HG03066 (cell line): ENCODE results near the gene MAPK9.

Source experiments
- ATAC-seq: cut with Tn5 transposase; IDR thresholded peaks from one replicate; pipeline ENCODE4 v1.9.1; 2021; ENCODE audit warnings: low read depth; ENCODE audit not compliant: unreplicated experiment

Gene MAPK9

DNA sequence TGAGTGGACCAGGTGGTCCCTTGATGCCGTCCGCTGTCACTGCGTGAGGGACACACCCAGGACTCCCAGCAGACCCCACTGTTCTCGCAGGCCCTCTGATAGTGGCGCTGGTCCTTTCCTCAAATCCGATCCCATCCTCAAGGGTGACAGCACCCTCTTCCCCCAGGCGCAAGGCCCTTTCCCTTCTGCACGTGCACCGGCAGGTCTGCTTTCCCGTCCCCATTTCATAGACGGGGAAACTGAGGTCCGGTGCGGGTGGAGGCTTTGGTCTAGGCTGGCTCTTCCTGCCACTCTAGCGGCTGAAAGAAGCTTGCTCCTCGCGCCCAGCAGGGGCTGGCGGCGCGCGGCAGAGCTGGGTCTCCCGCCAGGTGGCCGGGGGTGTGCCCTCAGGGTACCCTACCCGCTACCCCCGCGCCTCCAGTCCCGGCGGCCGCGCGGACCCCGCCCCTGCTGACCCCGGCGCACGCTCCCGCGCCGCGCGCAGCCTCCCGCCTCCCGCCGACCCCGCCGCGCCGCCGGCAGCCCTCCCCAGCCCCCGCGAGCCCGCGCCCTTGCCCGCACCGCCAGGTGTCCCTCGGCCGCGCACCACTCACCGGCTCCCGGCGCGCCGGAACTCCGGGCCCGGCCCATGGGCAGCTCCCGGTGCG, 83.3 kb downstream of the MAPK9 start:
- ATAC-seq: no peak

DNA sequence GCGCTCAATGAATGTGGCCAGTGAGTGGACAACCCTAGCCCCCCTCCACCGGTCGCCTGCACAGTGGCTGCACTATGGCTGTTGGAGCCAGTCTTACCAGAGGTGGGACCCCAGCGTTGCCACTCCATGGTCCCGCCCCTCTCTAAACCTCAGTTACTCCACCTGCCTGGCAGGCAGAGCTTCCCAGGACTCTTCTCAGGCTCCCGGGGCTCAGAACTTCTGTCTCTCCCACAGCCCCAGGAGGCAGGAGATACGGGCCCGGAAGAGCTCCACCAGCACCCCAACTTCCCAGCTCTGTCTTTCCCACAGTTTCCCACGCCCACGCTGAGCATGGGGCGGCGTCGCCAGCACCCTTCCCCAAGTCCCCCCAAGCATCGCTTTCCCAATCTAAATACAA, 83.8 kb downstream of the MAPK9 start:
- no peak for ATAC-seq

- ATAC-seq: no peak
These were observed 84.3 kb downstream of the MAPK9 start for GRCh38 chr5:180207593-180207992.

DNA sequence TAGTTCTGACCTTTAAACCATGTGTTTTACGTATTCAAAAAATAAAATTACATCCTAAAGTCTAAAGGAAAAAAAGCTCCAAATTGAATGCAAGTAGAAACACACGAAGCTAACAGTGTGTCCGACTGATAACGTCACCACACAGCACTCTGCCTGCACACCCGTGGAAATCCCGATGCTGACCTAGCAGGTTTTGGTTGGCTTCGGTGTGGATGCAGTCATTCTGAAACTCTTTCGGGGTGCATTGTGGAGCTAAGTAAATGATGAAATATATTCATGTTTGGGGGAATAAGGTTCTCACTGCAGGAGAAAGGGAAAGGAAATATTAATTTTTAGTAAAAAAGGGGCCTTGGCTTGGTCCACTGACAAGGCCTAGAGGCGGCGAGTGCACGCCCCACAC, 84.9 kb downstream of the MAPK9 start:
- ATAC-seq: no peak

- no peak for ATAC-seq
These were observed 86.0 kb downstream of the MAPK9 start for GRCh38 chr5:180205916-180206315.

DNA sequence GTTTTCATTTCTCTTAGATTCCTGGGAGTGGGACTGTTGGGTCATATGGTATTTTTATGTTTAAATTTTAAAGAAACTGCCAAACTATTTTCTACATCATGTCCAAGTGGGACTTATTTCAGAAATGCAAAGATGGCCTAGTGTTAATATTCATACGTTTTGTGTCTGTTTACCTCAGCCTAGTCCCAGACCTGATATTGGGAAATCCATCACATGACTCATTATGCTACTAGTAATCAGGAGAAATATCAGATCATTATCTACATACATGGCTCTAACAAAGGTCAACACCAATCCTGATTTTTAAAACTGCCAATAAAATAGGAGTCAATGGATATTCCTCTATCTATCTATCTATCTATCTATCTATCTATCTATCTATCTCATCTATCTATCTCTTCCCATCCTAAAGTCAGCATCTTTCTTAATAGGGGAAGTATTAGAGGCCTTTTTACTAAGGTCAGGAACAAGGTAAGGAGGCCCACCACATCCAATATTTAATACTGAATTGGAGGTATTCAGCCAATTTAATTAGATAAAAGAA, 87.5 kb downstream of the MAPK9 start:
- ATAC-seq: no peak

DNA sequence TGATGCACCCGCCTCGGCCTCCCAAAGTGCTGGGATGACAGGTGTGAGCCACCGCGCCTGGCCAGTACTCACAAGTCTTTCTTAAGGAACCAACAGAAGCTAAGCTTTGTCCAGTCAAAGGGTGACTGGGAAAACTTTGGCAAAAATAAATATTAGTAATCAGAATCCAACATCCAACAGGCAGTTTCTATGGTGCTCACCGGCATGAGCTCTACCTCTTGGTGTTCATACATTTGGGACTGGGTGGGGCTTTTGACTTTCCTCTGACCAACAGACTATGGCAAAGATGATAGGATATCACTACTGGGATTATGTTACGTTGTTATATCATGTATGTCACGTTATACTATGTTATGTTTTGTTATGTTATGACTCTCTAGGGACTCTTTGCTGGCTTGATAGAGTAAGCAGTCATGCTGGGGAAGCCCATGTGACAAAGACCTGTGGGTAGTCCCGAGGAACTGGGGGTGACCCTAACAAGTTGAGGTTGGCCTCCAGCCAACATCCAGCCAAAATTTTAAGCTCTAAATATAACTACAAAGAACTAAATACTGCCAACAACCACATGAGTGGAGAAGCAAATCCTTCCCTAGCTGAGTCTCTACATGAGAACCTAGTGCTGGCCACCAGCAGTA, 88.8 kb downstream of the MAPK9 start:
- ATAC-seq: no peak

DNA sequence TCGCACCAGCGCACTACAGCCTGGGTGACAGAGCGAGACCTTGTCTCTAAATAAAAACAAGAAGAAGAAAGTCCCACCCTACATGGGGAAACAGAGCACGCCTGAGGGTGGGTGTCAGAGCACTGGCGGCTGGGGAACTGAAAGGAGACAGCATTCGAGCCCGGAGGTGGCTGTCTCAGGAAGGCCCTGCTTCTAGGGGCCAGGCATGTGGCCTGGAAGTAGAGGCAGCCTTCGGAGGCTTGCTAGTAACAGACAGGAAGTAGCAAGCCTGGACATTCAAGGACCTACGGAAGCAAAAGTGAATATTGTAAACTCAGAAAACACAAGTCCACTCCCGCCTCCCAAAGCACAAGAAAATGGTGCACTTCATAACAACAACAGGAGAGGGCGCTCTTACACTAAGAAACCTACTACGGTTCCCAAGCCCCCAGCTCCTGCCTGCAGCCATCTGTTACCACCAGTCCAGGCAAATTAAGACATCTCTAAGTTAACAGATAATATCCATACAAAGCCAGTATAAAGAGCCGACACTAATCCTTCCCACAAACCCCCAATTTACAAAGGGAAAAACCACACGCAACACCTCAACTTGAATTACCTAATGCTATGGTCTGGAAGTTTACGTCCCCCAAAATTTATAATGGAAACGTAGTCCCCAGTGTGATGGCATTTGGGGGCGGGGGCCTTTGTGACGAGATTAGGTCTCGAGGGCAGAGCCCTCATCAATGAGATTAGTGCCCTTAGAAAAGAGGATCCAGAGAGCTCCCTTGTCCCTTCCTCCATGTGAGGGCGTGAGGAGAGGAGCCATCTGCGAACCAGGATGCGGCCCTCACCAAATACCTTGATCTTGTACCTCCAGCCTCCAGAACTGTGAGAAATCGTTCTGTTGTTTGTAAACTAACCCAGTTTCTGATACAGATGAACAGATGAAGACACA, 90.6 kb downstream of the MAPK9 start:
- no peak for ATAC-seq

- no peak for ATAC-seq
These were observed 92.5 kb downstream of the MAPK9 start for GRCh38 chr5:180199390-180199789.

DNA sequence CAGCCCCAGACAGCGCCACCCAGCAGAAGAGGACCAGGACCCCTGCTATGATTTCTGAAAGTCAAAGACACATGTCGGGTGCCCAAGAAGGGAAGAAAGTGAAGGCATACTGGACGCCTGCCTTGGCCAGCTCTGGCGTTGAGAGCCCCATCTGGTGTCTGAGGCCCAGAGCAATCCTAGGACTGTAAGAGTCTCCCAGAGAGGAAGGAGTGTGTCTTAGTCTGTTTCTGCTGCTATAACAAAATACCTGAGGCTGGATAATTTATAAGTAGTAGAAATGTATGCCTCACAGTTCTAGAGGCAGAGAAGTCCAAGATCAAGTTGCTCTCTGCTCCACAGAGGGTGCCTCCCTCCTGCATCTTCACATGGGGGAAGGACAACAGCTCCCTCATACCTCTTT, 93.7 kb downstream of the MAPK9 start:
- no peak for ATAC-seq

- no peak for ATAC-seq
These were observed 94.7 kb downstream of the MAPK9 start for GRCh38 chr5:180197016-180197702.

DNA sequence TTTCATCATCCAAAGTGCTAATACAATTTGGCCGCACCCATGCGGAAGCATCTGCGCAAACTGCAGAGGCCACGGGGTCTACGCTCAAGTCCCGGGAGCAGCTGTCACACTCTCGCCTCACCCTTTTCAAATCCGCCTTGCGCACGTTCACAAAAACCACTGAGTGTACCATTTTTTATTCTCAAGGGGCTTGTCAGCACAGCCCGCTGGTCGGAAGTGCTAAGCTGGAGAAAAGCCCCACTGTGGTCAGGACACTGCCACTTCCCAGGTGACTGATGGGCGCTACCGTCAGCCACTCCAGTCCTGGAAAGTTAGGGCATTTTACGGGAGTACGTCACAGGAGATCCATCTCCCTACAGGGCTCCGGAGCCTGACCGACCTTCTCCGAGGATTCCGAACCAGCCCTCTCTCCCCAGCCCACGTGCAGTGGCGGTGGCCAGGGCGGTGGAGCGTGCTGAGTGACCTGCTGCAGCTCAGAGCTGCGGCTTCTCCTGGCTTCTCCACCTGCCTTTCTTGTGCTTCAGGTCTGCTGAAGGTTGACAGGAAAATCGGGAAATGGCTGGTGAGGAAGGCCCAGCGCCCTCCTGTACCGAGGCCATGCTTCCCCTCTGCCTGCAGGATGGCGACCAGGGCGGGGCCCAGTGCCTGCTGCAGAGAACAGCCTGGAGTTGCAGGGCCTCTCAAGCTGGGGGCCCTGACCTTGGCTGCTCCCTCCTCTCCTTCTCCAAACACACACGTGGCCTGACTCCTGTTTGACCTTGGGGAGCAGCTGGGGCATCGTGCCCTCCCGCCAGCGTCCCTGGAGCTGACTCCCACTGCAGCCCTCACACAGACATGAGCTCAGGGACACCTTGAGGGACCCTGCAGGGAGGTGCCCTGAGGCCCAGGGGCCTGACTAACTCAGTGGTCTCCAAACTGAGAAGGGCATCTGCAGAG, 97.2 kb downstream of the MAPK9 start:
- no peak for ATAC-seq

GRCh38 chr5:180193749-180194375, 98.0 kb downstream of the MAPK9 start:
- no peak for ATAC-seq

GRCh38 chr5:180191716-180192115, 100.2 kb downstream of the MAPK9 start:
- no peak for ATAC-seq

GRCh38 chr5:180187767-180188166, 104.1 kb downstream of the MAPK9 start:
- no peak for ATAC-seq
